IgD-negative memory B cell (primary cell): Measurements from ENCODE around the gene ZIC4. TPM values are rescaled to one million over a fixed set of nuclear protein-coding genes. Genes with fewer than 3 reads are reported as not detected.

Source experiments
- H3K27ac Mint-ChIP-seq, 3 donors: one replicate each; pipeline ENCODE4 v1.8.0; 2020 to 2022; ENCODE audit warnings: mild to moderate bottlenecking in 3 of 3, mixed read lengths in 3 of 3, moderate library complexity in 1 of 3
- H3K27me3 Mint-ChIP-seq: one replicate; pipeline ENCODE4 v1.8.0; 2021; ENCODE audit warnings: mixed read lengths
- H3K36me3 Mint-ChIP-seq: one replicate; pipeline ENCODE4 v1.8.0; 2020; ENCODE audit warnings: mild to moderate bottlenecking, mixed read lengths
- H3K4me1 Mint-ChIP-seq, 3 donors: one replicate each; pipeline ENCODE4 v1.8.0; 2020 to 2022; ENCODE audit warnings: mixed read lengths in 3 of 3, mild to moderate bottlenecking in 1 of 3
- H3K4me3 Mint-ChIP-seq, 4 donors: one replicate each; pipeline ENCODE4 v1.8.0; 2020 to 2022; ENCODE audit warnings: mild to moderate bottlenecking in 4 of 4, mixed read lengths in 4 of 4, moderate library complexity in 3 of 4
- H3K9me3 Mint-ChIP-seq, 3 donors: one replicate each; pipeline ENCODE4 v1.8.0; 2020 to 2021; ENCODE audit warnings: mixed read lengths in 3 of 3, mild to moderate bottlenecking in 1 of 3
- polyA plus RNA-seq: library from polyadenylated mRNA; unstranded; fragments of 300-500 nt; fragmentation: Illumina TruSeq; gene quantifications from one replicate; pipeline ENCODE4 v1.2.3, GENCODE V29; 2021

Gene ZIC4
- polyA plus RNA-seq, 1 donor from 2014 or later: not detected

- H3K36me3 Mint-ChIP-seq: no peaks in the 10 kb centered on the region
- H3K27me3 Mint-ChIP-seq: peaks cover 59% of the 10 kb centered on the region
- H3K4me1 Mint-ChIP-seq: peaks cover 0 to 1% (median 0%) of the 10 kb centered on the region in 3 donors
- H3K9me3 Mint-ChIP-seq: peaks cover 0 to 3% (median 2%) of the 10 kb centered on the region in 3 donors
- no peak overlapping the region for H3K27ac Mint-ChIP-seq
- H3K4me3 Mint-ChIP-seq: no peak overlapping the region
Observed at GRCh38 chr3:147422196-147422595, 15.9 kb upstream of the ZIC4 start.

GRCh38 chr3:147421184-147421912, 15.0 kb upstream of the ZIC4 start:
- Mint-ChIP-seq H3K4me1 (peaks cover 0 to 1% (median 0%) of the 10 kb centered on the region in 3 donors), H3K4me3 (no peak overlapping the region), H3K36me3 (no peaks in the 10 kb centered on the region), H3K27ac (no peak overlapping the region), H3K27me3 (peaks cover 59% of the 10 kb centered on the region), H3K9me3 (peaks cover 0 to 3% (median 2%) of the 10 kb centered on the region in 3 donors)

DNA sequence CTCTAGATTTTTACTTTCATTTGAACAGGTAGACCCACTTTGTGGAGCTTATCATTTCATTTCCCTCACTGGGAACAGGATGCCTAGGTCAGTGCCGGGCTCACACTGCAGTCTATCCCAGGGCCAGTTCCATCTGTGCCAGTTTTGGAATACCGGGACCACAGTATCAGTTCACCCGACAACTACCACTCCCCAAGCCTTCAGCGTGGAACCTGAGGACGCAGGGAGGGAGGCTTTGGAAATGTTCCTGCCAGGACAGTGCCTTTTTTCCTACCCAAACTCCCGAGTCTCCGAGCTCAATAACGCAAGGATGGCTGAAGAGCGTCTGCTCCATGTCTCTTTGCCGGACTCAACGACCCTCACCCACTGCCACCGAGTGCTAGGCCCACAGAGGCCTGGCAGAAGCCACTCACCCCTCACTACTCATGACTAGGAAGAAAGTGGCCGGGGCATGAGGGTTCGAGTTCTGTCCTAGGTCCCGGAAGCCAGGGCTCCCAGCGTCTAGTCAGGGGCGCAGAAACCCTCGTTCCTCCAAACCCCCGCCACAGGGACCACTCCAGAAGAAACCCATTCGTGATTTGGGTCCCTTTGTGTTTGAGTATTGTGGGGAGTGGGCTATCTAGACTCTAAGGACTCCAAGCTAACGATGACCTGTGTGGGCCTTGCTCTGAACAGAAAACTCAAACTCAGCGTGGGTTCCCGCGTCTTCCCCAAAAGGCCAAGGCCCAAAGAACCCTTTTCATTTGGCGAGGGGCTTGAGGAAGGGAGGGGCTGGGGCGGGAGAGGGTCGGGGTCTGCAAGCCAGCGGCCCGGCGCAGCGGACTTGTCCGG, 14.2 kb upstream of the ZIC4 start:
- Mint-ChIP-seq H3K4me3 (no peak overlapping the region), H3K27me3 (peaks cover 63% of the 10 kb centered on the region), H3K27ac (no peak overlapping the region), H3K4me1 (peaks cover 0 to 1% (median 0%) of the 10 kb centered on the region in 3 donors), H3K9me3 (peaks cover 0 to 3% (median 2%) of the 10 kb centered on the region in 3 donors), H3K36me3 (no peaks in the 10 kb centered on the region)

DNA sequence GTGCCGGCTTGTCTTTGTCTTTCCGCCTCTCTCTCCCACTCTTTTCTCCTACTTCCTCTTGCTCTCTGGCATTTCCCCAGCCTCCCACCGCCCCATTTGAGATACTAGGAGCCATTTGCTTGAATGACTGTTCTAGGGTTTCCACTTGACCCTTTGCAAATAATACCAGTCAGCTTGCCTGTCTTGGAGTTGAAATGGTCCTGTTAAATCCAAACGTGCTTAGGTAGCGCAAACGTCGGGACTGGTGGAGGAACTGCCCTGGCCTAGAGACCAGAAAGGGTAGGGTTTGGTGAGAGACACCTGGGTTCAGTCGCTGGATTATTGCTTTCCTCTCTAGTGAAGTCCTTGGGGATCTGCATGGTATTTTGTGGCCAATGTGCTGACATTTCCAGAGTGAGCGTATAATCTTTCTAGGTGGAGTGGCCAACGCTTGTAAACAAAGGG, 13.5 kb upstream of the ZIC4 start:
- Mint-ChIP-seq H3K9me3 (peaks cover 0 to 3% (median 2%) of the 10 kb centered on the region in 3 donors), H3K4me1 (peaks cover 0 to 1% (median 0%) of the 10 kb centered on the region in 3 donors), H3K4me3 (peak overlapping the region in 1 of 4 donors; percentile 30), H3K27ac (no peak overlapping the region), H3K36me3 (no peaks in the 10 kb centered on the region), H3K27me3 (peaks cover 62% of the 10 kb centered on the region)

- Mint-ChIP-seq H3K36me3 (no peaks in the 10 kb centered on the region), H3K27ac (no peak overlapping the region), H3K9me3 (peaks cover 0 to 3% (median 2%) of the 10 kb centered on the region in 3 donors), H3K4me3 (peak overlapping the region in 1 of 4 donors; percentile 63), H3K4me1 (peaks cover 0 to 1% (median 0%) of the 10 kb centered on the region in 3 donors), H3K27me3 (peaks cover 68% of the 10 kb centered on the region)
Observed at GRCh38 chr3:147418808-147419701, 12.7 kb upstream of the ZIC4 start.

- Mint-ChIP-seq H3K9me3 (peaks cover 2 to 3% (median 2%) of the 10 kb centered on the region in 3 donors), H3K4me3 (no peak overlapping the region), H3K4me1 (peaks cover 0 to 4% (median 3%) of the 10 kb centered on the region in 3 donors), H3K36me3 (no peaks in the 10 kb centered on the region), H3K27me3 (peaks cover 66% of the 10 kb centered on the region), H3K27ac (no peak overlapping the region)
Observed at GRCh38 chr3:147418371-147418781, 12.0 kb upstream of the ZIC4 start.

- Mint-ChIP-seq H3K27me3 (peaks cover 66% of the 10 kb centered on the region), H3K9me3 (peaks cover 2 to 3% (median 3%) of the 10 kb centered on the region in 3 donors), H3K4me1 (peaks cover 0 to 7% (median 6%) of the 10 kb centered on the region in 3 donors), H3K27ac (no peak overlapping the region), H3K36me3 (no peaks in the 10 kb centered on the region), H3K4me3 (no peak overlapping the region)
Observed at GRCh38 chr3:147417551-147418295, 11.4 kb upstream of the ZIC4 start.

GRCh38 chr3:147416931-147417330, 10.6 kb upstream of the ZIC4 start:
- Mint-ChIP-seq H3K4me3 (no peak overlapping the region), H3K9me3 (peaks cover 2 to 4% (median 3%) of the 10 kb centered on the region in 3 donors), H3K27me3 (peaks cover 64% of the 10 kb centered on the region), H3K36me3 (no peaks in the 10 kb centered on the region), H3K27ac (no peak overlapping the region), H3K4me1 (peaks cover 0 to 7% (median 7%) of the 10 kb centered on the region in 3 donors)

GRCh38 chr3:147415874-147416273, 9.5 kb upstream of the ZIC4 start:
- Mint-ChIP-seq H3K27me3 (peaks cover 67% of the 10 kb centered on the region), H3K36me3 (no peaks in the 10 kb centered on the region), H3K4me3 (no peak overlapping the region), H3K4me1 (peaks cover 0 to 9% (median 7%) of the 10 kb centered on the region in 3 donors), H3K27ac (no peak overlapping the region), H3K9me3 (peaks cover 6 to 8% (median 7%) of the 10 kb centered on the region in 3 donors)

DNA sequence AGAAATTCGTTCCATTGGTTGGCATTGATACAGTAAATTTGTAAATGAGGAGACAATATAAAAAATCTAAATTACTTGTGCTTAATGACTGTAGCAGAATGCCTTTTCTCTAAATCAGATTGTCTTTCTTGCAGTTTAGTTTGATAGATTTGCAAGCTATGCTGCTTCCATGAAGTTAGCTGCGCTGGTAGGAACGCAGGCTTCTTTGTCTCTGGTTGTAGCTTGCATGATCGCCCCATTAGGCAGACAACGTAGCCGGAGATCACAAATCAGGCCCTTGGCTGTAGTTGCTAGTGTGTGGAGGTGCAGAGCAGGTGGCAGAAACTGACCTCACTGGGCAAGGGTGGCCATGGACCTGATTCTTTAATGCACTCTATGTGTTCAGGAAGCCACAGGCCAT, 8.9 kb upstream of the ZIC4 start:
- Mint-ChIP-seq H3K27me3 (peaks cover 63% of the 10 kb centered on the region), H3K4me1 (peaks cover 0 to 9% (median 7%) of the 10 kb centered on the region in 3 donors), H3K27ac (no peak overlapping the region), H3K9me3 (peaks cover 6 to 8% (median 7%) of the 10 kb centered on the region in 3 donors), H3K4me3 (no peak overlapping the region), H3K36me3 (no peaks in the 10 kb centered on the region)

- H3K4me1 Mint-ChIP-seq: peaks cover 0 to 8% (median 7%) of the 10 kb centered on the region in 3 donors
- H3K36me3 Mint-ChIP-seq: no peaks in the 10 kb centered on the region
- H3K27ac Mint-ChIP-seq: no peak overlapping the region
- H3K4me3 Mint-ChIP-seq: no peak overlapping the region
- peaks cover 6 to 7% (median 6%) of the 10 kb centered on the region in 3 donors for H3K9me3 Mint-ChIP-seq
- H3K27me3 Mint-ChIP-seq: peaks cover 55% of the 10 kb centered on the region
Observed at GRCh38 chr3:147414390-147415138, 8.2 kb upstream of the ZIC4 start.

DNA sequence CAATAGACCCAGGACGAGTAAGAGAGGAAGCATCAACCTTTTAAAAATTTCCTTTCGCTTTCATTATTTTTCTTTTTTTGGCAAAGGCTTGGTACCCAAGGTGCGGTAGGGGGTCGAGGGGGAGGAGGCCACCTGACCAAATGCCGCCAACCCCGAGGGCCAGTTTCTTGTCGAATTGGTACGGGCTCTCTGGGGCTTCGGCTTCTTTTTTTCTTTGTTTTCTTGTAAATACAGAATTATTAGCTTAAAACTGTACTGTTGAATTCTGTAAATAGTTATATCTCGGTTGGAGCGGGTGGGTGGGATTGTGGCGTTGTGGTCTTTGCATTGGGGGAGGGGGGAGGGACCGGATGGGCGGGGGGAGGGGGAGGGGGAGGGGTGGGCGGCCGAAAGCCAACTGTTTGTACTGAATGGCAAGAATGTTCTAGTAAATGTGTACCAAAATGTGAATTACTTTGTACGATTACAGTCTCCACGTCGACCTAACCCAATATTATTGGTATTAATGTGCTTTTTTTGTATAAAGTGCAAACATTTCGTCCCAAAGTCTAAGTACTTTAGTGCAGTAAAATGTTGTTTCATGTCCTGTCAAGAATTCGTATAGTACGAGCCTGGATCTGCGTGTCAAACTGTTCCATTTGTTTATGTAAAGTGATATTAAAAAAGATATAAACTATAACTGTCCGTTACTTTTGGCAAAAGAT, 7.5 kb upstream of the ZIC4 start:
- Mint-ChIP-seq H3K4me1 (peaks cover 0 to 8% (median 7%) of the 10 kb centered on the region in 3 donors), H3K9me3 (peaks cover 6 to 7% (median 6%) of the 10 kb centered on the region in 3 donors), H3K27ac (peak overlapping the region in 2 of 3 donors; percentile 83 to 86), H3K36me3 (no peaks in the 10 kb centered on the region), H3K4me3 (peak overlapping the region in 3 of 4 donors; percentile 35 to 86 (median 64)), H3K27me3 (peaks cover 52% of the 10 kb centered on the region)
